Kasumi-1 (cell line): ENCODE measurements around the gene CXCL16.
"Not testable (repeated sequence)": the region's sequence is repeated elsewhere in the genome, so short reads cannot be mapped to it uniquely, and the experiment has no call there.

Source experiments
- DNase-seq, 2 experiments: peaks; one replicate each; lab custom pipeline; 2025; lab: John Stamatoyannopoulos, UW

CXCL16 gene

GRCh38 chr17:4699401-4700056, 40.2 kb downstream of the CXCL16 start:
- DNase-seq = not testable (repeated sequence)

- peak; percentile 12 to 20 for DNase-seq
Measured at GRCh38 chr17:4696437-4696805, 43.3 kb downstream of the CXCL16 start.

- no peak for DNase-seq
Measured at GRCh38 chr17:4693416-4693815, 46.3 kb downstream of the CXCL16 start.

GRCh38 chr17:4691686-4692085, 48.0 kb downstream of the CXCL16 start:
- no peak for DNase-seq

GRCh38 chr17:4690745-4691144, 49.0 kb downstream of the CXCL16 start:
- DNase-seq = no peak

- DNase-seq = not testable (repeated sequence)
Measured at GRCh38 chr17:4689872-4690271, 49.9 kb downstream of the CXCL16 start.

- DNase-seq = not testable (repeated sequence)
Measured at GRCh38 chr17:4683739-4684138, 56.0 kb downstream of the CXCL16 start.
